Natural killer cell (primary cell): ENCODE data around the gene LRRK2. TPM values are rescaled to one million over a fixed set of nuclear protein-coding genes. Genes with fewer than 3 reads are reported as not detected.

Source experiments
- ATAC-seq, 3 donors: fragments of 150-1000 bp in 2 of 3; fragments of 200-7000 bp in 1 of 3; cut with Tn5 transposase; 1 replicate in 1 of 3; 2 replicates in 2 of 3; pipeline ENCODE4 v1.10.0; 2021; ENCODE audit warnings: mild to moderate bottlenecking in 2 of 3, moderate library complexity in 2 of 3
- DNase-seq, 2 donors: peaks; one replicate each; pipeline versions ENCODE4 v3.0.0 to v3.0.0-alpha.2; 2013 to 2021; ENCODE audit warnings: mixed read lengths in 1 of 2
- H3K27ac ChIP-seq: one replicate; pipeline ENCODE4 v1.5.1; 2013; ENCODE audit warnings: mild to moderate bottlenecking, low read length
- H3K27me3 ChIP-seq: one replicate; pipeline ENCODE4 v1.6.1; 2013; ENCODE audit warnings: low read length; ENCODE audit not compliant: control insufficient read depth, insufficient read depth
- H3K36me3 ChIP-seq: one replicate; pipeline ENCODE4 v1.6.1; 2013; ENCODE audit warnings: low read length; ENCODE audit not compliant: control insufficient read depth, insufficient read depth
- H3K4me1 ChIP-seq: one replicate; pipeline ENCODE4 v1.6.1; 2013; ENCODE audit warnings: low read length; ENCODE audit not compliant: control insufficient read depth, insufficient read depth
- H3K4me3 ChIP-seq: one replicate; pipeline ENCODE4 v1.5.1; 2013; ENCODE audit warnings: low read length
- H3K9me3 ChIP-seq: one replicate; pipeline ENCODE4 v1.6.1; 2013; ENCODE audit warnings: low read length; ENCODE audit not compliant: control insufficient read depth, insufficient read depth
- H3K27ac Mint-ChIP-seq, 2 donors: one replicate each; pipeline ENCODE4 v1.8.0; 2022; ENCODE audit warnings: mild to moderate bottlenecking in 2 of 2, mixed read lengths in 2 of 2, moderate library complexity in 1 of 2
- H3K27me3 Mint-ChIP-seq, 2 donors: one replicate each; pipeline ENCODE4 v1.8.0; 2022; ENCODE audit warnings: low read depth in 2 of 2, mixed read lengths in 2 of 2
- H3K36me3 Mint-ChIP-seq: one replicate; pipeline ENCODE4 v1.8.0; 2022; ENCODE audit warnings: mixed read lengths
- H3K4me1 Mint-ChIP-seq, 2 donors: one replicate each; pipeline ENCODE4 v1.8.0; 2022; ENCODE audit warnings: mixed read lengths in 2 of 2
- H3K4me3 Mint-ChIP-seq: one replicate; pipeline ENCODE4 v1.8.0; 2022; ENCODE audit warnings: mild to moderate bottlenecking, moderate library complexity, mixed read lengths
- H3K9me3 Mint-ChIP-seq, 2 donors: one replicate each; pipeline ENCODE4 v1.8.0; 2022; ENCODE audit warnings: mixed read lengths in 2 of 2
- CTCF ChIP-seq: fragments of 200-600 bp; IDR thresholded peaks from one replicate; pipeline ENCODE4 v1.8.0; 2022; ENCODE audit warnings: antibody characterized with exemption
- WGBS: methylation state at CpG from one replicate; pipeline ENCODE4 v1.1.7; 2013; ENCODE audit warnings: missing lambda C conversion rate; ENCODE audit not compliant: insufficient coverage; 5-methylcytosine and 5-hydroxymethylcytosine counted together
- intact Hi-C: fragments of 100-400 bp; cut with micrococcal nuclease; formaldehyde crosslinking; loops from one replicate; pipeline ENCODE4 v1.14.2; 2022
- total RNA-seq, 4 donors: library from RNA; stranded (reverse); fragments of 120-200 nt in 1 of 4; gene quantifications; one replicate each; pipeline versions ENCODE4 v1.2.3 to v1.2.4, GENCODE V29; 2013 to 2022

LRRK2 gene
- total RNA-seq, 3 donors from 2014 or later (not counting 1 experiment from before 2014, with no cell fraction given), result 1.6 to 6.1 (median 3.3) TPM

- Histone ChIP-seq H3K4me1 (no peaks in the 10 kb centered on the region), H3K27me3 (no peaks in the 10 kb centered on the region), H3K36me3 (no peaks in the 10 kb centered on the region), H3K4me3 (no peak overlapping the region), H3K9me3 (no peaks in the 10 kb centered on the region), H3K27ac (no peak overlapping the region)
- Mint-ChIP-seq H3K27ac (no peak overlapping the region), H3K36me3 (no peaks in the 10 kb centered on the region), H3K9me3 (peaks cover 0 to 3% of the 10 kb centered on the region in 2 donors), H3K4me3 (no peak overlapping the region), H3K4me1 (peaks cover 0 to 7% of the 10 kb centered on the region in 2 donors), H3K27me3 (no peaks in the 10 kb centered on the region)
- intact Hi-C loops, result no loop called here
- ATAC-seq, result no peak
- no peak for TF ChIP-seq CTCF
- DNase-seq, result no peak
- WGBS, result 97% methylated on average over 3 of the region's 3 CpGs
Observed at GRCh38 chr12:40236357-40236850, 11.6 kb downstream of the LRRK2 start.

- Mint-ChIP-seq H3K36me3 (no peaks in the 10 kb centered on the region), H3K4me1 (peaks cover 0 to 7% of the 10 kb centered on the region in 2 donors), H3K27me3 (no peaks in the 10 kb centered on the region), H3K27ac (no peak overlapping the region), H3K9me3 (peaks cover 0 to 3% of the 10 kb centered on the region in 2 donors), H3K4me3 (no peak overlapping the region)
- Histone ChIP-seq H3K36me3 (no peaks in the 10 kb centered on the region), H3K27me3 (no peaks in the 10 kb centered on the region), H3K9me3 (no peaks in the 10 kb centered on the region), H3K4me3 (no peak overlapping the region), H3K4me1 (no peaks in the 10 kb centered on the region), H3K27ac (no peak overlapping the region)
- DNase-seq (no peak), ATAC-seq (no peak)
- no peak for TF ChIP-seq CTCF
- WGBS, result 90% methylated on average over 1 of the region's 1 CpG
- intact Hi-C loops, result no loop called here
Observed at GRCh38 chr12:40238266-40238902, 13.6 kb downstream of the LRRK2 start.

- WGBS, result 99% methylated on average over 5 of the region's 5 CpGs
- intact Hi-C loops, result no loop called here
- ATAC-seq, result no peak
- Histone ChIP-seq H3K36me3 (no peaks in the 10 kb centered on the region), H3K27ac (no peak overlapping the region), H3K27me3 (no peaks in the 10 kb centered on the region), H3K4me3 (no peak overlapping the region), H3K4me1 (no peaks in the 10 kb centered on the region), H3K9me3 (no peaks in the 10 kb centered on the region)
- Mint-ChIP-seq H3K36me3 (no peaks in the 10 kb centered on the region), H3K4me3 (no peak overlapping the region), H3K27ac (no peak overlapping the region), H3K9me3 (peaks cover 0 to 3% of the 10 kb centered on the region in 2 donors), H3K27me3 (no peaks in the 10 kb centered on the region), H3K4me1 (peaks cover 0 to 7% of the 10 kb centered on the region in 2 donors)
- DNase-seq, result no peak
- no peak for TF ChIP-seq CTCF
Observed at GRCh38 chr12:40238979-40239378, 14.2 kb downstream of the LRRK2 start.

- WGBS, result 98% methylated on average over 4 of the region's 4 CpGs
- ATAC-seq, result no peak
- no peaks in the 10 kb centered on the region for H3K9me3 ChIP-seq
- H3K27ac Mint-ChIP-seq, result no peak overlapping the region
- H3K36me3 Mint-ChIP-seq, result no peaks in the 10 kb centered on the region
- peaks cover 0 to 3% of the 10 kb centered on the region in 2 donors for H3K9me3 Mint-ChIP-seq
- intact Hi-C loops, result no loop called here
- no peak for TF ChIP-seq CTCF
- no peaks in the 10 kb centered on the region for H3K36me3 ChIP-seq
- H3K4me1 Mint-ChIP-seq, result peaks cover 0 to 7% of the 10 kb centered on the region in 2 donors
- no peak overlapping the region for H3K27ac ChIP-seq
- no peaks in the 10 kb centered on the region for H3K27me3 ChIP-seq
- no peak overlapping the region for H3K4me3 Mint-ChIP-seq
- no peaks in the 10 kb centered on the region for H3K4me1 ChIP-seq
- H3K4me3 ChIP-seq, result no peak overlapping the region
- no peaks in the 10 kb centered on the region for H3K27me3 Mint-ChIP-seq
- no peak for DNase-seq
Observed at GRCh38 chr12:40240779-40241178, 16.0 kb downstream of the LRRK2 start.
